ENCODE results near the gene SLC16A9. TPM values are rescaled to one million over a fixed set of nuclear protein-coding genes. Genes with fewer than 3 reads are reported as not detected.

Gene SLC16A9
- total RNA-seq, 1 experiment from 2014 or later = 5.9 TPM

DNA sequence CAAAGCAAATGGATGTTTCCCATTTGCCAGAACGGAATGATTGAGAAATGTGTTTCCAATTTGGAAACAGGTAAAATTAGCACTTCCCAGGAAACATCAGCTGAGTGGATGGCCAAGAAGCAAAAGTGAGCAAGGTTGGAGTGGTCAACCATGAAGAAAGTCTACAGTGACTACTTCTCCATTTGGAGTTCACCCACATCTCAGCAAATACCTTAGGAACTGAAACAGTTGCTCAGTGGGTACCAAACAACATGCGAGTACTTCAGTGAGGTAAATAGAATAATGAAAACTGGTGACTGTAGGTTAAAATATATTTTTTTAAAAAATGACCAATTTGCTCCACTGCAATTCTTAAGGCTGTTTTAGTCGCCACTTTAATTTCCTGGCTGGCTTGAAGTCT is 57.7 kb downstream of the SLC16A9 start:
- no peaks in the 10 kb centered on the region for H3K9me3 ChIP-seq (ENCODE audit: control insufficient read depth in 1 of 2, insufficient read depth in 1 of 2, low read depth in 1 of 2, low read length in 2 of 2)
- CTCF ChIA-PET = no interaction called here
- no peak for ATAC-seq

DNA sequence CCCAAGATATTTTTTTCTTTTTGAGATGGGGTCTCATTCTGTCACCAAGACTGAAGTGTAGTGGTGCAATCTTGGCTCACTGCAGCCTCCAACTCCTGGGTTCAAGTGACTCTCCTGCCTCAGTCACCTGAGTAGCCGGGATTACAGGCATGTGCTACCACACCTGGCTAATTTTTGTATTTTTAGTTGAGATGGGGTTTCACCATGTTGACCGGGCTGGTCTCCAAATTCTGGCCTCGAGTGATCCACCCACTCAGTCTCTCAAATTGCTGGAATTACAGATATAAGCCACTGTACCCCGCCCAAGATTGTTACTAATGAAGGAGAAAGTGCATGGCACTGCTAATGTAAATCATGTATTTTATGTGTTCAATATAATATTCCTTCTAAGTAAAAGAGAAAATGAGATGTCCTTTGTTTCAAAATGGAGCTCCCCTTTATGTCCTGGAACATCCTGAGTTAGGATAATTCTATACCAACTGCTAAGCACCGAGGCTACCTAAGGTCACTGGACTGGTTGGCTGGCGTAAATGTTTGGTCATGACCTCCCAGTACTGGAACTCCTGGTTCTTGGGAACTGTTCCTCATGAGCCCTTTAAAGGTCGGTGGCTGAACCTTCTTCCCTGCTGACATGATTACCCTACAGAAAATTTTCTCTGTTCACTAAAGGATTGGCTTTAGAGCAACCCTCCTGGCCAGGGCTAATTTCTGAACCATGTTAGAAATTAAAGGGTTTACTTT is 59.9 kb downstream of the SLC16A9 start:
- DNase-seq (ENCODE audit: low read depth, low spot score) = no peak
- no peak overlapping the region for H2AFZ ChIP-seq (ENCODE audit: low read depth, low read length, poor library complexity, severe bottlenecking)
- no peaks in the 10 kb centered on the region; a peak in 1 of 4 replicates for H3K9me3 ChIP-seq (ENCODE audit: control insufficient read depth in 1 of 2, insufficient read depth in 1 of 2, low read depth in 1 of 2, low read length in 2 of 2)
- BruUV-seq (replicated peaks) = no TSS peak
- no peaks in the 10 kb centered on the region for H3K4me1 ChIP-seq (ENCODE audit: control insufficient read depth in 1 of 2, insufficient read depth in 2 of 2, low read length in 2 of 2)
- ChIA-PET CTCF (no interaction called here), POLR2A (no interaction called here), RAD21 (ENCODE audit: low non-redundant PET in 1 of 2, low total read pairs in 2 of 2, uncharacterized antibody in 2 of 2, unreplicated experiment in 2 of 2) (interaction anchor here in 1 of 2 experiments (0.6 kb wide), 1 partner anchor 95 kb away, joined by 3 read pairs; no protein-coding TSS in a partner anchor)
- no peak overlapping the region for H3K9ac ChIP-seq (ENCODE audit: low read length)
- H3K4me2 ChIP-seq (ENCODE audit: low read length) = no peak overlapping the region
- no peak for ATAC-seq
- H3K9me2 ChIP-seq (ENCODE audit: insufficient read depth) = no peaks in the 10 kb centered on the region
- no peak overlapping the region for H3K27ac ChIP-seq (ENCODE audit: low read depth, low read length)
- H3K36me3 ChIP-seq (ENCODE audit: control insufficient read depth in 1 of 2, insufficient read depth in 2 of 2, low read length in 2 of 2) = no peaks in the 10 kb centered on the region
- no peaks in the 10 kb centered on the region for H4K20me1 ChIP-seq (ENCODE audit: insufficient read depth)
- H3K27me3 ChIP-seq (ENCODE audit: insufficient read depth, low read length) = no peaks in the 10 kb centered on the region
- intact Hi-C loops (cut with micrococcal nuclease) = no loop called here
- H3K4me3 ChIP-seq (replicated peaks in 1 of 2; ENCODE audit: low read depth in 1 of 2, low read length in 2 of 2) = no peak overlapping the region
- H3K79me2 ChIP-seq (ENCODE audit: insufficient read depth, low read length) = no peaks in the 10 kb centered on the region
- TF ChIP-seq, protein P1, sequence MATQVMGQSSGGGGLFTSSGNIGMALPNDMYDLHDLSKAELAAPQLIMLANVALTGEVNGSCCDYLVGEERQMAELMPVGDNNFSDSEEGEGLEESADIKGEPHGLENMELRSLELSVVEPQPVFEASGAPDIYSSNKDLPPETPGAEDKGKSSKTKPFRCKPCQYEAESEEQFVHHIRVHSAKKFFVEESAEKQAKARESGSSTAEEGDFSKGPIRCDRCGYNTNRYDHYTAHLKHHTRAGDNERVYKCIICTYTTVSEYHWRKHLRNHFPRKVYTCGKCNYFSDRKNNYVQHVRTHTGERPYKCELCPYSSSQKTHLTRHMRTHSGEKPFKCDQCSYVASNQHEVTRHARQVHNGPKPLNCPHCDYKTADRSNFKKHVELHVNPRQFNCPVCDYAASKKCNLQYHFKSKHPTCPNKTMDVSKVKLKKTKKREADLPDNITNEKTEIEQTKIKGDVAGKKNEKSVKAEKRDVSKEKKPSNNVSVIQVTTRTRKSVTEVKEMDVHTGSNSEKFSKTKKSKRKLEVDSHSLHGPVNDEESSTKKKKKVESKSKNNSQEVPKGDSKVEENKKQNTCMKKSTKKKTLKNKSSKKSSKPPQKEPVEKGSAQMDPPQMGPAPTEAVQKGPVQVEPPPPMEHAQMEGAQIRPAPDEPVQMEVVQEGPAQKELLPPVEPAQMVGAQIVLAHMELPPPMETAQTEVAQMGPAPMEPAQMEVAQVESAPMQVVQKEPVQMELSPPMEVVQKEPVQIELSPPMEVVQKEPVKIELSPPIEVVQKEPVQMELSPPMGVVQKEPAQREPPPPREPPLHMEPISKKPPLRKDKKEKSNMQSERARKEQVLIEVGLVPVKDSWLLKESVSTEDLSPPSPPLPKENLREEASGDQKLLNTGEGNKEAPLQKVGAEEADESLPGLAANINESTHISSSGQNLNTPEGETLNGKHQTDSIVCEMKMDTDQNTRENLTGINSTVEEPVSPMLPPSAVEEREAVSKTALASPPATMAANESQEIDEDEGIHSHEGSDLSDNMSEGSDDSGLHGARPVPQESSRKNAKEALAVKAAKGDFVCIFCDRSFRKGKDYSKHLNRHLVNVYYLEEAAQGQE (IDR thresholded peaks at IDR 0.05; ENCODE audit: low read depth) = no peak
- TF ChIP-seq SP1 (IDR thresholded peaks at IDR 0.05; ENCODE audit: low read depth) (no peak), EGR1 (IDR thresholded peaks at IDR 0.05; ENCODE audit: low read depth) (no peak), CBX3 (IDR thresholded peaks at IDR 0.05; ENCODE audit: low read depth) (no peak), ZFX (IDR thresholded peaks at IDR 0.05) (no peak), FOSL1 (IDR thresholded peaks at IDR 0.05; ENCODE audit: low read depth) (no peak), SIN3A (IDR thresholded peaks at IDR 0.05; ENCODE audit: low read depth) (no peak), ZNF274 (IDR thresholded peaks at IDR 0.05; ENCODE audit: low read depth, low read length) (no peak), EZH2 (IDR thresholded peaks at IDR 0.05) (no peak), POLR2A (IDR thresholded peaks at IDR 0.05; ENCODE audit: borderline replicate concordance, extremely low read depth, insufficient read depth, insufficient read length) (no peak), RAD21 (IDR thresholded peaks at IDR 0.05; ENCODE audit: low read depth) (no peak), SRF (IDR thresholded peaks at IDR 0.05; ENCODE audit: low read depth) (no peak)
- TF ChIP-seq, protein P2, sequence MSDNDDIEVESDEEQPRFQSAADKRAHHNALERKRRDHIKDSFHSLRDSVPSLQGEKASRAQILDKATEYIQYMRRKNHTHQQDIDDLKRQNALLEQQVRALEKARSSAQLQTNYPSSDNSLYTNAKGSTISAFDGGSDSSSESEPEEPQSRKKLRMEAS (IDR thresholded peaks at IDR 0.05) = no peak

More for the DNA sequence above, 57.7 kb downstream of the SLC16A9 start:
- POLR2A ChIA-PET = no interaction called here
- Histone ChIP-seq H3K27ac (ENCODE audit: low read depth, low read length) (no peak overlapping the region), H3K9ac (ENCODE audit: low read length) (no peak overlapping the region), H2AFZ (ENCODE audit: low read depth, low read length, poor library complexity, severe bottlenecking) (no peak overlapping the region), H3K4me1 (ENCODE audit: control insufficient read depth in 1 of 2, insufficient read depth in 2 of 2, low read length in 2 of 2) (no peaks in the 10 kb centered on the region), H3K27me3 (ENCODE audit: insufficient read depth, low read length) (no peaks in the 10 kb centered on the region), H3K79me2 (ENCODE audit: insufficient read depth, low read length) (no peaks in the 10 kb centered on the region), H3K9me2 (ENCODE audit: insufficient read depth) (no peaks in the 10 kb centered on the region), H3K36me3 (ENCODE audit: control insufficient read depth in 1 of 2, insufficient read depth in 2 of 2, low read length in 2 of 2) (no peaks in the 10 kb centered on the region), H3K4me3 (replicated peaks in 1 of 2; ENCODE audit: low read depth in 1 of 2, low read length in 2 of 2) (no peak overlapping the region), H3K4me2 (ENCODE audit: low read length) (no peak overlapping the region), H4K20me1 (ENCODE audit: insufficient read depth) (no peaks in the 10 kb centered on the region)
- RAD21 ChIA-PET (ENCODE audit: low non-redundant PET in 1 of 2, low total read pairs in 2 of 2, uncharacterized antibody in 2 of 2, unreplicated experiment in 2 of 2) = no interaction called here
- intact Hi-C loops (cut with micrococcal nuclease) = no loop called here
- no TSS peak for BruUV-seq (replicated peaks)
- TF ChIP-seq, protein P2 (IDR thresholded peaks at IDR 0.05) = no peak
- TF ChIP-seq SP1 (IDR thresholded peaks at IDR 0.05; ENCODE audit: low read depth) (no peak), POLR2A (IDR thresholded peaks at IDR 0.05; ENCODE audit: borderline replicate concordance, extremely low read depth, insufficient read depth, insufficient read length) (no peak), EGR1 (IDR thresholded peaks at IDR 0.05; ENCODE audit: low read depth) (no peak), ZFX (IDR thresholded peaks at IDR 0.05) (no peak), POLR2AphosphoS5 (IDR thresholded peaks at IDR 0.05; ENCODE audit: low read depth, low read length) (no peak), SIN3A (IDR thresholded peaks at IDR 0.05; ENCODE audit: low read depth) (no peak), TCF7L2 (IDR thresholded peaks at IDR 0.05; ENCODE audit: borderline replicate concordance, extremely low read depth, insufficient read depth, insufficient read length) (no peak)
- DNase-seq (ENCODE audit: low read depth, low spot score) = no peak
